Upper lobe of right lung (tissue), 1 donor: ENCODE measurements around the gene CDC42EP1. TPM values are rescaled to one million over a fixed set of nuclear protein-coding genes. Genes with fewer than 3 reads are reported as not detected.

Source experiments
- ATAC-seq: fragments of 200-7000 bp; cut with Tn5 transposase; one replicate; pipeline ENCODE4 v1.9.1; 2020; ENCODE audit warnings: mild to moderate bottlenecking, moderate library complexity
- DNase-seq: peaks from one replicate; pipeline ENCODE4 v3.0.0-alpha.2; 2020
- H3K27ac ChIP-seq: fragments of 200-600 bp; one replicate; pipeline ENCODE4 v1.8.0; 2022
- H3K27me3 ChIP-seq: fragments of 200-600 bp; one replicate; pipeline ENCODE4 v1.8.0; 2022; ENCODE audit warnings: mild to moderate bottlenecking
- H3K36me3 ChIP-seq: fragments of 200-600 bp; one replicate; pipeline ENCODE4 v1.8.0; 2022
- H3K4me1 ChIP-seq: fragments of 200-600 bp; one replicate; pipeline ENCODE4 v1.8.0; 2022
- H3K4me3 ChIP-seq: fragments of 200-600 bp; one replicate; pipeline ENCODE4 v1.8.0; 2022; ENCODE audit warnings: mild to moderate bottlenecking
- H3K9me3 ChIP-seq: fragments of 200-600 bp; one replicate; pipeline ENCODE4 v1.8.0; 2022
- CTCF ChIP-seq: fragments of 200-600 bp; IDR thresholded peaks from one replicate; pipeline ENCODE4 v1.8.0; 2022; ENCODE audit warnings: antibody characterized with exemption
- intact Hi-C: fragments of 100-400 bp; cut with DNase I; formaldehyde crosslinking; loops from one replicate; pipeline ENCODE4 v1.11.0; 2022
- total RNA-seq: library from RNA; stranded (reverse); fragmentation: NEBNext Ultra II Directional; extraction: Animal tissue kit (Norgen Biotek cat#: 25700); gene quantifications from one replicate; pipeline ENCODE4 v1.2.1, GENCODE V29; 2021
- donor health status: DM: no; HTN: yes; CAD: no; lungs with severe emphysema.

The CDC42EP1 gene
- total RNA-seq, 1 donor from 2014 or later: 73.9 TPM

- ATAC-seq: no peak
- Histone ChIP-seq H3K36me3 (peaks cover 70% of the 10 kb centered on the region), H3K27me3 (no peaks in the 10 kb centered on the region), H3K4me3 (no peak overlapping the region), H3K27ac (no peak overlapping the region), H3K4me1 (peaks cover 16% of the 10 kb centered on the region), H3K9me3 (no peaks in the 10 kb centered on the region)
- intact Hi-C loops: no loop called here
- no peak for DNase-seq
- no peak for TF ChIP-seq CTCF
Measured at GRCh38 chr22:37616201-37617083, 56.2 kb downstream of the CDC42EP1 start.

- DNase-seq: no peak
- intact Hi-C loops: no loop called here
- Histone ChIP-seq H3K36me3 (peaks cover 80% of the 10 kb centered on the region), H3K4me3 (no peak overlapping the region), H3K4me1 (peaks cover 14% of the 10 kb centered on the region), H3K27ac (no peak overlapping the region), H3K9me3 (no peaks in the 10 kb centered on the region), H3K27me3 (no peaks in the 10 kb centered on the region)
- TF ChIP-seq CTCF: no peak
- no peak for ATAC-seq
Measured at GRCh38 chr22:37617431-37617830, 57.2 kb downstream of the CDC42EP1 start.

DNA sequence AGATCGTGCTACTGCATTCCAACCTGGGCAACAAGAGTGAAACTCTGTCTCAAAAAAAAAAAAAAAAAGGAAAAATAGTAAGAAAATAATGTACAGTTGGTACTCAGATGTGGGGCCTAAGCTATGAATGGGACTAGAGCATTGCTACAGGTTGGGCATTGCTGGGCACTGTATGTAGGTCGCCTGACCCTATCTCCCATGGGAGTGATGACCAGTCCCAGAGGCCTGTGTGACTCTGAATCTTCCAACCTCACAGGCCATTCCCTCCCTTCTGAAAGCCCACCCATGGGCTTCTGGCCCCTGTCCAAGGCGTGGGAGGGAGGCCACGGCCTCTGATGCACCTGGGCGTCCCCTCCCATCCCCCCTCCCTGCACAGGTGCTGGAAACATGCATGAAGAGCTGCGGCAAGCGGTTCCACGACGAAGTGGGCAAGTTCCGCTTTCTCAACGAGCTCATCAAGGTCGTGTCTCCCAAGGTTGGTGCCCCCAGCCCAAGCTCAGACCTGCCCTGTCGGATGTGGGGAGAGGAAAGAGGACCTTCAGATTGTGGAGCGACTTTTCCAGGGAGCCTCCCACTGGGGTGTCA lies 57.9 kb downstream of the CDC42EP1 start:
- TF ChIP-seq CTCF: no peak
- no peak overlapping the region for H3K27ac ChIP-seq
- H3K27me3 ChIP-seq: no peaks in the 10 kb centered on the region
- DNase-seq (no peak), ATAC-seq (no peak)
- H3K36me3 ChIP-seq: peaks cover 88% of the 10 kb centered on the region
- intact Hi-C loops: no loop called here
- H3K4me1 ChIP-seq: peaks cover 9% of the 10 kb centered on the region
- no peaks in the 10 kb centered on the region for H3K9me3 ChIP-seq
- H3K4me3 ChIP-seq: no peak overlapping the region

DNA sequence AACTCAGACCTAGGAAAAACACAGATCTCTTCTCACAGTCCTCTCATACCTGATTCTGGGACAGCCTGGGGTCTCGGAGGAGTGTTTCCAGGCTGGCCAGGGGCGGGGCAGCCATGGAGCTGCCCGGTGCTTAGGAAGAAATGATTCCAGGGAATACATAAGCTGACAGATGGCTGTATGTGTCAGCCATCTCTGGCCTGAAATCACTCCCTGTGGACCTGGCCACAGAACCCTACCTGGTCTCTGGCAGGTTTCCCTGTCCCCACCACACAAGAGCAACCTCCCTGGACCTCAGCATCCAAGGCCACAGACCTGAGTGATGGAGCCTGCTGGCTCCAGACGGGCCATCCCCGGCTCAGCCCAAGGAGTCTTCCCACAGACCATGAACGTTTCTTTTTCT lies 58.4 kb downstream of the CDC42EP1 start:
- intact Hi-C loops: no loop called here
- no peak for TF ChIP-seq CTCF

More for the DNA sequence above, 58.4 kb downstream of the CDC42EP1 start:
- DNase-seq: no peak
- no peak for ATAC-seq
- Histone ChIP-seq H3K36me3 (peaks cover 88% of the 10 kb centered on the region), H3K27me3 (no peaks in the 10 kb centered on the region), H3K9me3 (no peaks in the 10 kb centered on the region), H3K27ac (no peak overlapping the region), H3K4me1 (peaks cover 9% of the 10 kb centered on the region), H3K4me3 (no peak overlapping the region)

Other genes starting within 250 kb of the CDC42EP1 start
- gene ELFN2, start 133.0 kb upstream of the CDC42EP1 start, total RNA-seq: 0.72 TPM
- 53.5 TPM for gene MFNG, start 74.1 kb upstream of the CDC42EP1 start, total RNA-seq
- gene CARD10, start 41.1 kb upstream of the CDC42EP1 start, total RNA-seq: 17.0 TPM
- gene LGALS2, start 19.6 kb downstream of the CDC42EP1 start, total RNA-seq: 2.5 TPM
- gene GGA1, start 48.4 kb downstream of the CDC42EP1 start, total RNA-seq: 64.4 TPM
- gene SH3BP1, start 79.2 kb downstream of the CDC42EP1 start, total RNA-seq: 28.3 TPM
- gene PDXP, start 98.2 kb downstream of the CDC42EP1 start, total RNA-seq: 6.1 TPM
- 340 TPM for gene LGALS1, start 115.2 kb downstream of the CDC42EP1 start, total RNA-seq
- 21.6 TPM for gene NOL12, start 125.9 kb downstream of the CDC42EP1 start, total RNA-seq
- 85.0 TPM for gene TRIOBP, start 136.6 kb downstream of the CDC42EP1 start, total RNA-seq
- 8.8 TPM for gene GCAT, start 247.5 kb downstream of the CDC42EP1 start, total RNA-seq